ENCODE data around the gene ARMC12. TPM values are rescaled to one million over a fixed set of nuclear protein-coding genes. Genes with fewer than 3 reads are reported as not detected.

ARMC12 gene
- total RNA-seq: under 0.01 TPM in 1 of 2 replicates, not detected in the other

DNA sequence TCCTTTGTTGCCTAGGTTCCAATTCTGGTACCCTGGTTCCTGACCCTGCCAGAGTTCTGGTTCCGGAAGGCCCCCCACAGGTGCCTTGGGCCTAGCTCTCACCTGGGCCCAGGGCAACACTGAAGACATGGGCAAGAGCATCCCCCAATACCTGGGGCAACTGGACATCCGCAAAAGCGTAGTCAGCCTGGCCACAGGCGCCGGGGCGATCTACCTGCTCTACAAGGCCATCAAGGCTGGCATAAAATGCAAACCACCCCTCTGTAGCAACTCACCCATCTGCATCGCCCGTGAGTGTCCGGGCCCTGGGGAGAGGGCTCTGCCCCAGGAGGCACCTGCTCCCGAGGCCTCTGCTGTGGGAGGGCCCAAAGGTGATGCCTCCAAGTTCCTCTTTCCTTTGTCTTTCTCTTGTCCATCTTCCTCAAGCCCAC, at the start of gene ARMC12:
Gene ARMC12, plus strand, starts transcription at position 51 of the 431 bp plus-strand sequence. Its CDS starts 77 bp downstream, at position 128.

GRCh38 chr6:35688605-35689322, 48.1 kb upstream of the ARMC12 start, which contains the start of gene FKBP5:
FKBP5 (minus strand) TSS chr6:35688915; CDS start chr6:35642824, 46,091 bp downstream.

DNA sequence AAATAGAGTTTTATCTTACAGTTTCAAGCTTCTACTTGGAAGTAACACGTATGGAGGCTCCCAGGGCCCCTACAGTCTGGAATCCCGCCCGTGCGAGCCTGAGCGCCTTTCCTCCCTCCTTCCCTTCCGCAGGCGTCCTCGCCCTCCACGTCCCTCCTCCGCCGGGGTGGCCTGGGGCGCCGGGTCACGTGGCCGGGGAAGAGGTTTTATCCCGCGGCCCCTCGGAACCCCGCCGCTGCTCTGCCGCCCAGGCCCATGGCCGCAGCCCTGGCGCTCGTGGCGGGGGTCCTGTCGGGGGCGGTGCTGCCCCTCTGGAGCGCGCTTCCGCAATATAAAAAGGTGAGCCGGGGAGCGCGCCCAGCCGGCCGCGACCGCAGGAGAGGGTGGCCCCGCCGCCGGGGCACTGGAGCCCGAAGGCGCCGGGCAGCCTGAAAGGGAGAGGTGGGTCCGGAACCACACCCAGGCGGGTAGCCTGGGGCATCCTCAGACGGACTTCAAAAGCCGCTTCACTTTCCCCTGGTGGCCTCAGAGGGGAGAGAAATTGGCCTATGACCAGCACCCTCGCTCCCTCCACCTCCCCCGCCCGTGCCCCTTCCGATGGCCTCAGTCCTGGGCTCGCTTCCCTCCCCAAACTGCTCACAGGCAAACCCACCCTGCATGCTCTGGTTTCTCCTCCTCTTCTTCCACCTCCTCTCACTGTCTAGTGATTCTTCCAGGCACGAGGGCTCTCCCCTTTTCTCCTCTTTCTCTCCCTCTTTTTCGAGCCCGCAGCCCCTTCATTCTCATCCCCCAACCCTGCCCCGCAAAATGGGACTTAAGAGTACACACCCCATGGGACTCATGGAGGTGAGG, 39.8 kb downstream of the ARMC12 start, which contains the start of gene CLPSL2:
Gene CLPSL2, plus strand, starts transcription at position 235 of the 852 bp plus-strand sequence. Its CDS starts 21 bp downstream, at position 256.

DNA sequence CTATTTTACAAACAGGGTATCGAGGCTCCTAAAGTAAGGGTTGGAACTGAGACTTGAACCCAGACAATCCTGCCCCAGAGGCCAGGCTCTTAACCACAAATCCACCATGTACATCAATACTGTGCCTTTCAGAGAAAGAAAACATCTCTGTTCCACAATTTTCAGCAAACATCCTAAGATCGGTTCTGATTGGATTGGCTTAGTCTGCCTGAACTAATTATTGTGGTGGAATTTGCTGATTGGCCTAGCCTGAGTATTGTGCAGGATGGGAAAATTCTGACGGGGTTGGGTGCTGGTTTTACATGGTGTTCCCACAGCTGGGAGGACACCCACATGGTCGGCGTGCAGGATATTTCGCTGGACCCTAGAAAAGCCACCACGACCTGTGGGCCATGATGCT, 43.9 kb downstream of the ARMC12 start, which contains the start of gene CLPSL1:
Gene CLPSL1, plus strand, starts transcription at position 301 of the 400 bp plus-strand sequence. Its CDS starts 92 bp downstream, at position 393.

Other genes with a start within 250 kb of the ARMC12 start
- gene TEAD3, start 240.0 kb upstream of the ARMC12 start, total RNA-seq: 27.9 and 31.8 TPM in 2 replicates
- gene TULP1, start 224.1 kb upstream of the ARMC12 start, total RNA-seq: not detected in 2 replicates
- gene FKBP5, start 48.1 kb upstream of the ARMC12 start, total RNA-seq: 109 and 115 TPM in 2 replicates
- not detected in 2 replicates for gene CLPSL2, start 39.6 kb downstream of the ARMC12 start, total RNA-seq
- gene CLPSL1, start 44.0 kb downstream of the ARMC12 start, total RNA-seq: not detected in 2 replicates
- gene CLPS, start 60.3 kb downstream of the ARMC12 start, total RNA-seq: not detected in 2 replicates
- gene LHFPL5, start 68.3 kb downstream of the ARMC12 start, total RNA-seq: not detected in 2 replicates
- gene SRPK1, start 184.1 kb downstream of the ARMC12 start, total RNA-seq: 70.2 and 82.2 TPM in 2 replicates